NCI-H2196 (cell line): ENCODE measurements around the gene ERH.
"Not testable (repeated sequence)": the region's sequence is repeated elsewhere in the genome, so short reads cannot be mapped to it uniquely, and the experiment has no call there.

Source experiments
- DNase-seq: peaks from one replicate; lab custom pipeline; 2025; ENCODE audit not compliant: unreplicated experiment; lab: John Stamatoyannopoulos, UW

The ERH gene

DNA sequence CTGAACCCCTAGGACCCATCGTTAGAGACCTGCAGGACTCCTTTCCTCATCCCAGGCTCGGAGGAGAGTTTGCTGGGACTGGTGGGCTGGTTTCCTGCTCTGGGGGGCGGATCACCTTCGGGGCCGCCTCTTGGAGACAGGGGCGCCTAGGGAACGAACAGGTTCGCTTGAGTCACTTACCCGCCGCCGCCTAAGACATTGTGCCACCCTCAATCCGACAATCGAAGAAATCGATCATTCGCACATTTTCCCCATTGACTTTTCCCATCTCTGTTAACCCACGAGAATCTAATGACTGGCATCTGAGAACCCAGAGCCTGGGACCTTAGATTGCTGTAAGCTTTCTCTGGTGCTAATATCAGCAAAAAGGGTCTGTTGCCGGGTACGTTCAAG lies 715 bp upstream of the ERH start:
- DNase-seq: no peak

DNA sequence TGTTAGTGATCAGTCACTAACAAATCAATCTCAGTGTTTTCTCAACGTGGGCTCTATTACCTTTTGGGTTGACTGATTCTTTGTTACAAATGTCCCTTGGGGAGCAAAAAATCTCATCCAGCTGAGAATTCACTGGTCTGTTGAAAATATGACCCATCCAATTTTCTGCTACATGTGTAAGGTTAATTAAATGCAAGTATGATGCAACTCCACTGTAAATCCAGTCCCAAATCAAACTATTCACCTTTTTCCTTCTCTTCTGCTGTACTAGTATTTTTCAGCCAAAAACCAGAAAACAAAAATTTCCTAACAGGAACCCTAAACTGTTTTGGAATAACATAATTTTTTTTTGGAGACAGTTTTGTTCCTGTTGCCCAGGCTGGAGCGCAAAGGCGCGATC lies 2.2 kb downstream of the ERH start:
- DNase-seq: no peak

DNA sequence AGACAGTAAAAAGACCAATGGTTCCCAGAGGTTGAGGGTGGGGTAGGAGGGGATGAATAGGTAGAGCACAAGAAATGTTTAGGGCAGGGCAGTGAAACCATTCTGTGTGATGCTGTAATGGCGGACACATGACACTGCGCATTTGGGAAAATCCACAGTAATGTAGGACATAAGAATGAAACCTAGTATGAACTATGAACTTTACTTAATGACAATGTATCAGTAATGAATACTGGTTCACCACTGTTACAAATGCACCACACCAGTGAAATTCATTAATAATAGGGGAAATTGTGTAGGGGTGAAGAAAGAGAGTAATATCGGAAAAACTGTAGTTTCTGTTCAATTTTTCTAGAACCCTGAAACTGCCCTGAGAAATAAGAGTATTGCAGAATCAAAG lies 5.6 kb downstream of the ERH start:
- no peak for DNase-seq

GRCh38 chr14:69391400-69391799 lies 6.7 kb downstream of the ERH start:
- not testable (repeated sequence) for DNase-seq

DNA sequence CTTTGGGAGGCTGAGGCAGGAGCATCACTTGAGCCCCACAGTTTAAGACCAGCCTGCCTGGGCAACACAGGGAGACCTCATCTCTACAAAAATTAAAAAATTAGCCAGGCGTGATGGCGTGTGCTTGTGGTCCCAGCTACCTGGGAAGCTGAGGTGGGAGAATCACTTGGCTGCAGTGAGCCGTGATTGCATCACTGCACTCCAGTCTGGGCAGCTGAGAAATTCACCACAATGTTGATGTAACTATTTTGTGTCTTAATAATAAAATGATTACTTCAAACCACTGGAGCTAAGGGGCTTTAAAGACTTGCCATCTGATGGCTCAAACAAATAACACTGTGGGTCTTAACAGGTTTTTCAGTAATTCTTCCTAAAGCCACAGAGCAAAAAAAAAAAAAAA lies 10.8 kb downstream of the ERH start:
- no peak for DNase-seq

DNA sequence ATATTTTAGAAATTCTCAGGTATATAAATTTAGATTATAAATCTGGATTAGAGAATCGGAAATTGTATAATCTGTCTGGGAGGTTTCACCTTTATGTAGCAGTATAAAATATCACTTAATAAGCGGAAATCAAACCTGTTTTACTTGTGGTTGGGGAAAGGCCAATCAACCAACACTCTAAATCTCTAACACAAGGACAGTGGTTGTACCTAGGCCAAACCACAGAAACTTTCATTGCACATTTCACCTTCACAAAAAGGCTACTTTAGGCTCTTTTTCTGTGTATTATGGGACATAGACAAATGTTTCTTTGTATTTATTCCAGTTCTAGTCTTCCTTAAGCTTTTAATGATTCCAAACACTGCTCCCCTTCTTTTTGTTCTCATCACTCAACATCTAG lies 19.8 kb downstream of the ERH start:
- no peak for DNase-seq

- no peak for DNase-seq
Observed at GRCh38 chr14:69376439-69376838, 21.7 kb downstream of the ERH start.

GRCh38 chr14:69375722-69376121 lies 22.4 kb downstream of the ERH start:
- no peak for DNase-seq

GRCh38 chr14:69375182-69375581 lies 22.9 kb downstream of the ERH start:
- no peak for DNase-seq

DNA sequence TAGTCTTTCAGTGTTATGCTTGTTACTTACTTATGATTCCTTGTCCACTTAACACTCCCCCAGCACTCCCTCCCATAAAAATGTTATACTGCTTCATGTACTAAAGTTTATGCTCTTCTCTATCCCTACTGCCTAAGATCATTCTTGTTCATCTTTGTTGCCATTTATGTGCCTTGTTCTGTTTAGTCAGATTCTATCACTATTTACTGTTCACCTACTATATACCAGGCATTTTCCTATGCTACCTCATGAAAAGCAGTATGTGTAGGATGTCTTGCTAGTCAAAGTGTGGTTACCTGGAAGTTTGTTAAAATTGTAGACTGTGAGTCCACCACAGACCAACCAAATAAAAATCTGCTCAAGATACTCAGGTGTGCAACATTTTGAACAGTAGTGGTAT lies 23.9 kb downstream of the ERH start:
- no peak for DNase-seq

- DNase-seq: no peak
Observed at GRCh38 chr14:69373104-69373503, 25.0 kb downstream of the ERH start.

DNA sequence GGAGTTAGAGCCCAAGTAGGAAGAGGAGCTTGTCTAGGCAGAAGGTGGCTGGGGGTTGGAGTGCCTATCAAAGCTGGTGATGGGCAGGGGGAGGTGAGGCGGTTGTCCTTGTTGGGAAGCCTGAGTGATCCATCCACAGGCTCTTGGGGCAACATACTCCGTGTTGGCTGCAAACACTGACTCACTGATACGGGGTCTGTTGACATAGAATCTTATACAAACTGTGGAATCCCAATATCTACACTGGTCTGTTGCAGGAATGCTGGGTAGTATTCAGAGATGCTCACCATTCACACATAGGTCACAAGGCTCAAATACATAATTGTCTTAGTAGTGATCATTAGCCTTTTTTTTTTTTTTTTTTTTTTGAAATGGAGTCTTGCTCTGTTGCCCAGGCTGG lies 26.0 kb downstream of the ERH start:
- no peak for DNase-seq

DNA sequence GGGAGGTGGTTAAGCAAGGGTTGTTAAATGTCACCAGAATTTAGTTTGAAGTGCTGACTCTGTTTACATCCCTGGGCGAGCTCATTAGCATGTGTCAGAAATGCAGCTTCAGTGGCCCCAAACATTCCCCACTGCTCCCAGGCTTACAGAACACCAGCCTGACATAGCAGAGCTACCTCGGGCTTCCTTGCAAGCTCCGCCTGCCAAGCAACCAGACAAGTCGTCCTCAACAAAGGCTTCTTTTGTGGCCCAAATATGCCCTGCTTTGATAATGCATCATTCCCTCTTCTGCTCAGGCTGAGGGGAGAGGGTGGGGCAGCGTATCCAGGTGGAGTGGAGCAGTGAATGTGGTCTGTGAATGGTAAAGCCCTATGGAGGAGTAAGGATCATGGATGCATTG lies 28.0 kb downstream of the ERH start:
- no peak for DNase-seq

DNA sequence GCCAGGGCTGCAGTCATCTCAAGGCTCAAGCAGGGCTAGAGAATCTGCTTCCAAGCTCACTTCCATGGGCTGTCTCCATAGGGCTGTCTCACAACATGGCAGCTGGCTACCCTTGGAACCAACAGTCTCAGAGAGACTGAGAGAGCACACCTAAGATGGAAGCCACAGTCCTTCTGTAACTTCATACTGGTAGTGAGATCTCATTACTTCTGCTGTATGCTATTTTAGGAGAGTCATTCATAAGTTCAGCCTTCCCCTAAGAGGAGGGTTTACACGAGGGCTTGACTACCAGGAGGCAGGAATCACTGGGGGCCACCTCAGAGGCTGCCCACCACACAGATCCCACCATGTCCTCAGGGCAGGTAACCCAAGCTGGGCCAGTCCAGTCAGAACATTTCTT lies 29.7 kb downstream of the ERH start:
- DNase-seq: no peak

GRCh38 chr14:69366761-69367160 lies 31.3 kb downstream of the ERH start:
- DNase-seq: no peak

- no peak for DNase-seq
Observed at GRCh38 chr14:69366069-69366468, 32.0 kb downstream of the ERH start.

DNA sequence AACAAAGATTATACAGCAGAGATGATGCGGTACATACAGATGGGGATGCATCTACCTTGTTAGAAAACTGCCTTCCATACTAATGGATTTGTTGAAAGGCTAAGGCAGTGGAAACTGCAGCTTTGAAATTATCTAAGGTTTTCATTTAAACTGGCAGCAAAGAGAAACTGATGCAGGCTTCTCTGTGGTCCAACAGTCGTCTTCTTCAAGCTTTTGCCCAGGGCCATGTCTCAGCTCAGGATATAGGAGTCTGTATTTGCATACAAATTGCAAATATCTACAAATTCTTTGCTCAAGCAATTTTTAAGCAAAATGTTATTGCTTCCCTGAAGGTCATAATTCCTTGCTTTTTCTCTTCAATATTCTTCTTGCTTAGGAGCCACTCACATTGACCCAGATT lies 33.7 kb downstream of the ERH start:
- no peak for DNase-seq

- DNase-seq: no peak
Observed at GRCh38 chr14:69363964-69364363, 34.1 kb downstream of the ERH start.

GRCh38 chr14:69363055-69363454 lies 35.0 kb downstream of the ERH start:
- DNase-seq: no peak

- DNase-seq: no peak
Observed at GRCh38 chr14:69360438-69361108, 37.5 kb downstream of the ERH start.

DNA sequence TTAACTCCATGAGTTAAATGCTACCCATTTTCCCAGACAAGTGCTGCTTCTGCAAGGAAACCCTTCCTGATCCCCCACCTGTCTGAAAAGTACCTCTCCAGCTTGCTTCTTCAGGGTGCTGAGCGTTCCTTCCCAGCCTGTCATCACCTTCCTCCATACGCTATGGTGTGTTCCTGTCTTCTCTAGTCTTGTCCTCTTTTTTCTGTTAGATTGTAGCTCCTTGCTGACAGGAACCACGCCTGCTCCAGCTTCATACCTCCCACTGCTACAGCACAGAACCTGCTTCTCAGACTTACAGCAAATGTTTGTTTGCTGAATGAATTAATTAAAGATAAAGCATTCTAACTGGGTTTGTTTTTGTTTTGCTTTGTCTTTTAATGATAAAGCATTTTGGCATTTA lies 39.1 kb downstream of the ERH start:
- no peak for DNase-seq

- DNase-seq: no peak
Observed at GRCh38 chr14:69358233-69358963, 39.7 kb downstream of the ERH start.
